NCI-H146 treated with DMSO at 0.1 percent for 48 hours (cell line): ENCODE results near the gene TBL2.
"Not testable (repeated sequence)": the region's sequence is repeated elsewhere in the genome, so short reads cannot be mapped to it uniquely, and the experiment has no call there.

ENCODE experiments used
- DNase-seq: peaks from one replicate; lab custom pipeline; 2025; ENCODE audit not compliant: unreplicated experiment; lab: John Stamatoyannopoulos, UW

Gene TBL2

DNA sequence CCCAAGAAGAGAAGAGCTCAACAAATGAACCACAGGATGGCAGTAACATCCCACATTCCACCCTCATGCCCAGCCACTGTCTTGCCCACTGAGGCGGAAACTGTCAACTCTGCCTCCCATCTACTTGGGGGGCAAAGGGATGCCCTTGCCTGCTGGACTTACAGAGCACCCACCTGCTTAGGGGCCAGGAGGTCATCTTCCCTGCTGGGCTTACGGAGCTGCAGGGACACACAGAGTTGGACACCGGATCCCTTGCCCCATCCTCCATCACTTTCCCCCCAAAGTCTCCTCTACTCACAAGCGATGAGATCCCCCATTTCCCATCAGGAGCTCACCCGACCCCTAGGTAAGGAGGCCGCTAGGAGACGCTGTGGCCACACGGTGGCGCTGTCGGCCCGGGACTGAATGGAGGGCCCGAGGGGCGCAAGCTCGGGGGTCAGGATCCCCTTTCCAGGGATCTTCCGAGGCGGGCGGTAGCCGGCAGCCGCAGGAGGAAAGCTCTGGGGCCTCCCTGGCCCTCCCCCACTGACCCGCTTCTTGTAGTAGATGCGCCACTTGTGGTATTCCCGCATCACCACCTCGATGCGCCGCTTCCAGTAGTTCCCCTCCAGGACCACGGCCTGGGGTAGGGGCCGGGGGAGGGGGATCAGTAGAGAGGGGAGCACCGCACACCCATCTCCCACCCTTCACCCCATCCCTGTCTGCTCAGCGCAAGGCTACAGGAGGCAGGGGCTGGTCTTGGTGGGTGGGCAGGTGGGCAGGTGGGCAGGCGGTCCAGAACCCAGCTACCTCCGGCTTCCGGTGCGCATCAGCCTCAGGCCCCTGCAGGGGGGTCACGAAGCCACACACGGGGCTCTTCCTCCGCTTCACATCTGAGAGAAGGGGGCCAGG is 28.7 kb upstream of the TBL2 start:
- no peak for DNase-seq

DNA sequence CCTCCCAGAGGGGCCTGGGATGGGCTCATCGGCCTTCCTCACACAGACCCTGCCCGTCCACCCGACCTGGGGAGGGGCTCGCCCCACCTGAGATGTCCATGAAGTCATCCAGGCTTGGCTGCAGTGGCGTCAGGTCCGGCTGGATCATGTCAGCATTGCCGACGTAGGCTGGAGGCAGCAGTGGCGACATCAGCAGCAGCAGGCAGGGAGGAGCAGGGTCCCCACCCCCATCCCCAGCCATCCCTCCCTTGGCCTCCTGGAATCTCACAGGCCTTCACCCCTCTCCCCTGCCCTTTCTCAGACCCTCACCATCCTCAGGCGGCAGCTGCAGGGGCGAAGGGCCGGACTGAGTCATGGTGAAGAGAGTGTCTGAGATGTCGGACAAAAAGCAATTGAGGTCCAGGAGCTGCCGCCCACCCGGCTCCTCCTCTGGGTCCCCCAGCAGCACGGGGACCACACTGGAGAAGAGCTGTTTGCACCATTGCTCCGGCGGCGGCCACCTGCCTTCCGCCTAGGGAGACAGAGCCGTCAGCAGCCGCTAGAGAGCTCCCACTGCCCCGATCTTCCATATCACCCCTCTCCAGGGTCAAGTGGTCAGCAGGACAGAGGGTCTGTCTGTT is 27.3 kb upstream of the TBL2 start:
- DNase-seq, result no peak

- no peak for DNase-seq
Observed at GRCh38 chr7:73602721-73603651, 24.6 kb upstream of the TBL2 start.

DNA sequence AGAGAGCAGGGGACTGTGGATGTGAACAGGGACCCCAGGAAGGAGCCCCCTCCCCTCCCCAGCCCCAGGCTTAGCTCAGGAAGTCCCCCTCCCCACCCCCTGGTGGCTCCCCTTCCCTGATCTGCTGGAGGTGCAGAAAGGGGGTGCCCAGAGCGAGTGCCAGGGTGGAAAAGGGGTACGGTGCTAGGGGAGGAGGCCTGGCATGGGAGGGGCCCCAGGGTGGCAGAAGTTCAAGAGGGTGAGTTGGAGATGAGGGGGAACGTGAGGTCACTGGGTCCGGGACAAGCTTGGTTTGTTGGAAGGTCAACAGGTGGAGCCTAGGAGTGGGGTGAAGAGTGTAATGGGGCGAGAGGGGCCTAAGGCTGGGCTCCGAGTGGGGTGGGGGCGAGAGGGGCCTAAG is 21.5 kb upstream of the TBL2 start:
- no peak for DNase-seq

DNA sequence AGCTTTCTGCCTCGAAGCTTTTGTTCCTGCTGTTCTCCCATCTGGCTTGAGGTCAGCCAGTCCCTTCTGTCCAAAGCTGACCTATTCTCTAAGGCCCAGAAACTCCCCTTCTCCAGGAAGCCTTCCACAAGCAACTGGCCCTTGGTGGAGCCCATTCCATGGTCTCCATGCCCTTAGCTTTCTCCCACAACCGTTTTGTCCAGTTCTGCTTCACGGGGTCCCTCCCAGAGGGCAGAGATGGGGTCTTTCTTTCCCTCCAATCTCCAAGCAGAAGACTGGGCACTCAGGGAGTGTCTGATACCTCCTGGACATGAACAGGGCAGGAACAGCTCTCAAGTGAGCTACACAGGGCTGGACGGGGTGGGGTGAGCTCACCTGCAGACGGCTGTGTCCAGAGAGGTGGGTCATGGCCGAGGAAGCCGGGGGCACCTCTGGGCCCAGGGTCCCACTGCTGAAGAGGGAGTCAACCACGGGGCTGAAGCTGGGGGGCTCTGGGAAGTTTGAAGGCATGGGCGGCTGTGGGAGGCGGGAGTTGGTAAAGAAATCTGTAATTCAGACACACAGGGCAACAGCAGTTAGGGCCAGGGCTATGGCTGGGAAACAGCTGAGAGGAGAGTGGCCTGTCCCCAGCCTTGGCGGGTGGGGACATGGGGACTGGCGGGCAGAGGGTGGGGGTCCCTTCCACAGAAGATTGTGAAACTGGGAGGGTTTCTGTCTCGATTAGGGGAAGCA is 20.9 kb upstream of the TBL2 start:
- no peak for DNase-seq

- DNase-seq, result no peak
Observed at GRCh38 chr7:73597978-73598782, 19.8 kb upstream of the TBL2 start.

DNA sequence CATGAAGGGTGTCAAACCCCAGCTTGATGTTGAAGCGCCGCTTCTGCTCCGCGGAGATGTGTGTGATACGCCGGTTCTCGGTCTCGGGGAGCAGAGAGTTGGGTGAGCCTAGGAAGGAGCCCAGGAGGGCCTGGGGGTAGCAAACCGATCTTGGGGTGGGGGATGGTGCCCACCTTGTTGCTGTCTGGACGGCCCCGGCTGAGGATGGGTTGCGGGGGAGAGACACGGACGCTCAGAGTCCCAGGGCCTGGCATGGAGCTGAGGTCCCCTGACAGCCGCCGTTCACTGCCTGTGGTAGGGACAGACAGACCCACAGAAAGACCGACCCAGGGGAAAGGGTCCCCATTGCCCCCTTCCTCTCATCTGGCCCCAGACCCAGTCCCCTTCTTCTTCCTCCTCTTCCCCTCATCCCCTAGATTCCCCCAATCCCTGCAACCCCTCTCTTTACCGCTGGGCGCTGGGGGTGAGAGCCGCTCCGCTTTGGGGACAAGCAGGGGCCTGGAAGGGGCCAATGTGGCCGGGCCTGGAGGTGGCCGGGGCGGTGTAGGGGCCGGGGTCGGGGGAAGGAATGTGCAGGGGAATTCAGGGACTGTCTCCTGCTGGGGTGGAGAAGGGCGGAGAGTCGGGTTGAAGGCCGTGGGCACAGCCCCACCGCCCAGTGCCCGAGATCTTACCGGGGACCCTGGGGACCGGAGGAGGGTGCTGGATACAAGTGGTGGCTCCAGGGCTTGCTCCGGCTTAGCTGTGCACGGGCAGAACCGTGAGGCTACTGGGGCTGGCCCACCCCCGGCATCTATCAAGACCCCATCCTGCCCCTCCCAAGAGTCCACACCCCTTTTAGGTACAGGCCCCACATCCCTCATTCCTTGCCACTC is 18.0 kb upstream of the TBL2 start:
- no peak for DNase-seq

DNA sequence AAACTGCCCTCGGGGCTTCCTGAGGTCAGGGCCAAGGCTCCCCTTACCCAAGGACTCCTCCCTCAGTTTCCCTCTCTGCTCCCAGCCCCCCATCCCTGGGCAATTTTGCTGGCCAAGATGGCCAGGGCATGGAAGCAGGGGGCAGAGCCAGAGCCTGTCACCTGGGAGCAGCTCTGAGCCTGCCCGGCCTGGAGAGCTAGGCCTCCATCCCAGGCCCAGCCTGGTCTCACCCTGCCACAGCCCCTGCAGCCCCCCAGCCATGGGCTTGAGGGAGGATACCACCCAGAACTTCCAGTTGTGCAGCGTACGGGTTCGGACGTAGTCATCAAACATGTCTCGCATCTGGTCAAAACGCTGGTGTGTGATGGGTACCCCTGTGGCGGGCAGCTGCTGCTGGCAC is 17.0 kb upstream of the TBL2 start:
- DNase-seq, result no peak

DNA sequence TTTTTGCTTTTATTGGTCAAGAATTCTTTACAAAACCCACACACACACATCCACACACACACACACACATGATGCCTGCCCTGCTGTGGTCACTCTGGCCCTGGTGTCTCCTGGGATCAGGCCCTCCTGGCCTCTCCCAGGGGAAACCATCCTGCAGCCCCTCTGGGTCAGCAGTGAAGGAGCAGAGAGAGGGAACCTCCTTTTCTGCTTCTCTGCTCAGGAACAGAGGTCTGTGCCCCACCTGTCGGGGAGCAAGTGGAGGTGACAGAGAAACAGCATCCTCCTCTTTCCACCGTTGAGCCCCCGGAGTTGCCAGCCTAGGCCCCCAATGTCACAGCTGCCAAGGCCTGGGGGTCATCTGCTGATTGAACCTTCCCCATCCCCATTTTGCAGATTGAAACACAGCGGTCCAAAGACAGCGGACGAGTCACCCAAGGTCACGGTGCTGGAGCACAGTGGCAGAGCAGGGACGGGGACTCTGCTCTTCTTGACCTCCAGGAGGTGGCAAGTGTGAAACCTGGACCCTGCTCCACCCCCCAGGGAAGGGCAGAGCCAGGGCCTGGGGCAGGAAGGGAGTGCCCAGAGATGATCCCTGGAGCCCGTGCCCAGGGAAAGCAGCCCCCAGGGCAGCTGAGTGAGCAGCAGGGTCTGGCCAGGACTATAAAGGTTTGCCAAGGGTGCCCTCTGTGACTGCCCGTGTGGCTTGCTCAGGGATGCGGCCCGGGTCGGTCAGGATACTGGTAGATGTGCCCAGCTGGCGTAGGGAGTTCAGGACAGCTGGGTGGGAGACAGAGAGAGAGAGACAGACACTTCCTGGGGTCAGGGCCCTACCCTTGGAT is 15.0 kb upstream of the TBL2 start:
- DNase-seq, result no peak

DNA sequence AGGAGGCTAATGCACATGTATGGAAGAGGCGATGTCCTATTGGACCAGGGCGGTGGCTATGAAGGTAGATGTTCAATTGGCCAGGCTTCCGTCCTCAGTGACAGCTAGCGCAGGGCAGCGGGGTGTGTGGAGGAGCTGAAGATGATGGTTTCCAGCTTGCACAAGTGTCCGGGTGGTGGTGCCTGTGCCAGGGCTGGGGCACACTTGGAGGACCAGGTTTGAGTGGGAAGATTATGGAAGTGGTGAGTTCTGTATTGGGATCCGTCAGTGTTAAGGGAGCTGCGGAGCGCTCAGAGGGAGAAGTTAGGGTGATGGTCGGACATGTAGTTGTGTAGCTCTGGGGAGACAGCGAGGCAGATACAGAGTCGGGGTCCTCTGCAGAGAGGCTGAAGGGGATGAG is 8.5 kb upstream of the TBL2 start:
- no peak for DNase-seq

DNA sequence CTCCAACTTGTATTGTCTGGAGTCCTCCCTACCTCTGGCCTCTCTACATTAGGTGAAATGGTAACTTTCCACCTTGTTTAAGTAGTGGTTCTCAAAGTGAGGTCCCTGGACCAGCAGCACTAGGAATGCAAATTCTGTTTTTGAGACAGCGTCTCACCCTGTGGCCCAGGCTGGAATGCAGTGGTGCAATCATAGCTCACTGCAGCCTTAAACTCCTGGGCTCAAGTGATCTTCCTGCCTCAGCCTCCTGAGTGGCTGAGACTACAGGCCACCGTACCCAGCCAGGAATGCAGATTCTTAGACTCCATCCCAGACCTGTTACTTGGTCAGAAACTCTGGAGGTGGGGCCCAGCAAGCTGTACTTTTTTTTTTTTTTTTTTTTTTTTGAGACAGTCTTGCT is 6.8 kb upstream of the TBL2 start:
- DNase-seq, result no peak

- DNase-seq, result no peak
Observed at GRCh38 chr7:73582664-73583202, 4.4 kb upstream of the TBL2 start.

- DNase-seq, result not testable (repeated sequence)
Observed at GRCh38 chr7:73581006-73581405, 2.6 kb upstream of the TBL2 start.

GRCh38 chr7:73577627-73578341 is 595 bp downstream of the TBL2 start:
- DNase-seq, result no peak

DNA sequence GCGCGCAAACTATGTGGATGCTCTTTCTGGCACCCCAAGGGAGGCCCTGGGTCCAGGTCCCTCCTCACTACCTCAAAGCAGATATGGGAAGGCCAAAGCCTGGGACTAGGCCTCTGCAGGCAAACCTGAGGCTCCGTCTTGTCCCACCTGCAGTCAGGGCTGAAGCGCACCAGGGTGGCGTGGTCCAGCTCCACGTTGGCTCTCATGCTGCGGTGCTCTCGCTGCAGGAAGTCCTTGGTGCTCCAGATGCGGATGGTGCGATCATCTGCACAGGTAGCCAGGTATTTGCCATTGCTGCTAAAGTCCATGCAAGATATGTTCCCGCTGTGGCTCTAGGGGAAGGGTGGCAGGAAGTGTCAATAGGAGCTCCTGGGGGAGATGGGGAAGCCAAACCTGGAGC is 4.6 kb downstream of the TBL2 start:
- DNase-seq, result no peak

GRCh38 chr7:73573276-73573675 is 5.1 kb downstream of the TBL2 start:
- no peak for DNase-seq

- DNase-seq, result no peak
Observed at GRCh38 chr7:73572767-73573186, 5.6 kb downstream of the TBL2 start.
